Fibroblast of lung (primary cell): Measurements from ENCODE around the gene OR2T10.
"Not testable (repeated sequence)": the region's sequence is repeated elsewhere in the genome, so short reads cannot be mapped to it uniquely, and the experiment has no call there.

Experiments used
- EZH2 ChIP-seq: IDR thresholded peaks from 2 replicates; pipeline ENCODE4 v1.5.1; 2012; ENCODE audit warnings: low read length, control low read depth, mild to moderate bottlenecking; ENCODE audit errors: missing control alignments
- TF ChIP-seq, protein P1 (sequence below), 2 donors: IDR thresholded peaks in 1 of 2; conservative IDR thresholded peaks in 1 of 2; 1 replicate in 1 of 2; 2 replicates in 1 of 2; pipeline ENCODE4 v1.5.1; 2011 to 2012; ENCODE audit warnings: low read length in 2 of 2, control low read depth in 1 of 2, inconsistent platforms in 1 of 2, low read depth in 1 of 2, mild to moderate bottlenecking in 1 of 2

DNA sequence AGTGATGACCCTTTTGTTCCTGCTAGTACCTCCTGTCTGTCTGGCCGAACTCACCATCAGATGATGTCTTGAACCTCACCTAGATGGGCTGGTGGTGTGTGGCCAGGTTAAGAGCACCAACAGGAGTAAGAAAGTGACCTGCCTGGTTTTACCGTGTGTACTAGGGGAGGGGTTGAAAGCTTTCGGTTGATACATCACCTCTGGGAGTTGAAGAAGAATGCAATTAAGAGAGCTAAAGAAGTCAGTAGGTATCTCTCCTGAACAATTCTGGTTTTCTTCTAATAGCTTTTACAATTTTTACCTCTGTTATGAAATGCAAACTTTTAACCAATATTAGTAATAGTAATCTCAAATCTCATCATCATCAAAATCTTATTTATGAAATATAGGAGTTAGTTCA is 34.8 kb downstream of the OR2T10 start, which contains the start of gene OR2T29:
- TF ChIP-seq EZH2: not testable (repeated sequence)
- TF ChIP-seq, protein P1, sequence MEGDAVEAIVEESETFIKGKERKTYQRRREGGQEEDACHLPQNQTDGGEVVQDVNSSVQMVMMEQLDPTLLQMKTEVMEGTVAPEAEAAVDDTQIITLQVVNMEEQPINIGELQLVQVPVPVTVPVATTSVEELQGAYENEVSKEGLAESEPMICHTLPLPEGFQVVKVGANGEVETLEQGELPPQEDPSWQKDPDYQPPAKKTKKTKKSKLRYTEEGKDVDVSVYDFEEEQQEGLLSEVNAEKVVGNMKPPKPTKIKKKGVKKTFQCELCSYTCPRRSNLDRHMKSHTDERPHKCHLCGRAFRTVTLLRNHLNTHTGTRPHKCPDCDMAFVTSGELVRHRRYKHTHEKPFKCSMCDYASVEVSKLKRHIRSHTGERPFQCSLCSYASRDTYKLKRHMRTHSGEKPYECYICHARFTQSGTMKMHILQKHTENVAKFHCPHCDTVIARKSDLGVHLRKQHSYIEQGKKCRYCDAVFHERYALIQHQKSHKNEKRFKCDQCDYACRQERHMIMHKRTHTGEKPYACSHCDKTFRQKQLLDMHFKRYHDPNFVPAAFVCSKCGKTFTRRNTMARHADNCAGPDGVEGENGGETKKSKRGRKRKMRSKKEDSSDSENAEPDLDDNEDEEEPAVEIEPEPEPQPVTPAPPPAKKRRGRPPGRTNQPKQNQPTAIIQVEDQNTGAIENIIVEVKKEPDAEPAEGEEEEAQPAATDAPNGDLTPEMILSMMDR (conservative IDR thresholded peaks at IDR 0.05 in 1 of 2, IDR thresholded peaks at IDR 0.05 in 1 of 2; ENCODE audit: low read depth in 1 of 2, low read length in 2 of 2): not testable (repeated sequence)
